Gastrocnemius medialis (tissue), 4 donors: ENCODE measurements around the gene TMUB1. TPM values are rescaled to one million over a fixed set of nuclear protein-coding genes. Genes with fewer than 3 reads are reported as not detected.

Source experiments
- ATAC-seq, 2 donors: fragments of 150-250 bp; one replicate each; pipeline ENCODE4 v1.9.1; 2016
- DNase-seq, 2 donors: peaks; one replicate each; pipeline ENCODE4 v3.0.0-alpha.2; 2019
- H3K27ac ChIP-seq, 4 donors: fragments of 200-600 bp; sonication (generic); 1 replicate in 1 of 4; 2 replicates in 3 of 4; pipeline ENCODE4 v1.5.1; 2016 to 2018; ENCODE audit warnings: mild to moderate bottlenecking in 2 of 4, moderate library complexity in 1 of 4
- H3K27me3 ChIP-seq, 3 donors: fragments of 200-600 bp; sonication (generic) in 2 of 3; 1 replicate in 1 of 3; 2 replicates in 2 of 3; pipeline versions ENCODE4 v1.5.1 to v1.6.0; 2016 to 2019; ENCODE audit warnings: mild to moderate bottlenecking in 1 of 3, moderate library complexity in 1 of 3
- H3K36me3 ChIP-seq, 2 donors: fragments of 200-600 bp; sonication (generic) in 1 of 2; one replicate each; pipeline ENCODE4 v1.5.1; 2017 to 2018
- H3K4me1 ChIP-seq, 2 donors: fragments of 200-600 bp; sonication (generic) in 1 of 2; one replicate each; pipeline ENCODE4 v1.5.1; 2016 to 2017; ENCODE audit warnings: mild to moderate bottlenecking in 2 of 2
- H3K4me3 ChIP-seq, 4 donors: fragments of 200-600 bp; sonication (generic) in 3 of 4; 1 replicate in 1 of 4; 2 replicates in 3 of 4; pipeline ENCODE4 v1.5.1; 2016 to 2019; ENCODE audit warnings: mild to moderate bottlenecking in 2 of 4
- H3K9me3 ChIP-seq, 3 donors: fragments of 200-600 bp; sonication (generic) in 2 of 3; 1 replicate in 1 of 3; 2 replicates in 2 of 3; pipeline ENCODE4 v1.5.1; 2016 to 2019
- CTCF ChIP-seq, 5 experiments: fragments of 450-650 bp in 3 of 5; fragments of 200-600 bp in 2 of 5; sonication (generic) in 2 of 5; IDR thresholded peaks in 4 of 5; conservative IDR thresholded peaks in 1 of 5; 1 replicate in 4 of 5; 2 replicates in 1 of 5; pipeline ENCODE4 v1.5.1; 2016 to 2019; ENCODE audit warnings: antibody characterized with exemption in 5 of 5, mild to moderate bottlenecking in 3 of 5, moderate library complexity in 3 of 5
- POLR2A ChIP-seq, 2 donors: fragments of 450-650 bp; IDR thresholded peaks; one replicate each; pipeline ENCODE4 v1.6.1; 2017; ENCODE audit warnings: antibody characterized with exemption in 2 of 2, mild to moderate bottlenecking in 2 of 2, moderate library complexity in 2 of 2
- in situ Hi-C, 4 donors: fragments of 200-750 bp; cut with MboI; loops; one replicate each; pipeline versions ENCODE4 v1.15.0 to v1.8.0; 2017; ENCODE audit warnings: low sequenced_read_pairs in 4 of 4
- intact Hi-C: fragments of 100-400 bp; cut with DNase I; formaldehyde crosslinking; loops from one replicate; pipeline ENCODE4 v1.15.1; 2023; ENCODE audit warnings: low total_unique reads
- total RNA-seq, 4 donors: library from RNA; depleted of rRNA; stranded (reverse); fragments of >200 nt; gene quantifications; one replicate each; pipeline versions ENCODE4 v1.1.0 to v1.2.3, GENCODE V29; 2016

TMUB1 gene
- total RNA-seq, 4 donors from 2014 or later = 55.5 to 137 (median 97.4) TPM

DNA sequence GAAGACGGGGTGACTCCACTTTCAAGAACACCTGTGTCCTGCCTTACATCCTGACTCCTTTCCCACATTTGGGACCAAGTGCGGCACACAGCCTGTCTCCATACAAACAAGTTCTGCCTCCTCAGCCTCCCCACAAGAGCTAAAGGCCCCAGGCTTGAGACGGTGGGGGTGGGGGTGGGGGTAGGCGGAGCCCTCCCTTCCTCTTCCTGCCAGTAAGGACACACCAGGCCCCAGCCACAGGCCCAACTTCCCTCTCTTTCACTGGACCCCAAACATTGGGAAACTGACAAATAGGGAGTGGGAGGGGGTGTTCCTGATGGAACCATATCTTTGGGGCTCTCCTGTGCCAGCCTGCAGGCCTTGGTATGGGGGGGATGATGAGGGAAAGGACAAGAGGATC, 30.2 kb downstream of the TMUB1 start:
- H3K36me3 ChIP-seq = no peaks in the 10 kb centered on the region
- intact Hi-C loops (no loop called here), in situ Hi-C loops (no loop called here)
- DNase-seq (no peak), ATAC-seq (no peak)
- no peak overlapping the region for H3K27ac ChIP-seq
- H3K27me3 ChIP-seq = peaks cover 0 to 8% (median 0%) of the 10 kb centered on the region in 3 donors
- peaks cover 8 to 14% of the 10 kb centered on the region in 2 donors for H3K4me1 ChIP-seq
- TF ChIP-seq CTCF (IDR thresholded peaks at IDR 0.05 in 4 of 5, conservative IDR thresholded peaks at IDR 0.05 in 1 of 5) = no peak
- no peak for TF ChIP-seq POLR2A (IDR thresholded peaks at IDR 0.05)
- H3K4me3 ChIP-seq = no peak overlapping the region
- no peaks in the 10 kb centered on the region for H3K9me3 ChIP-seq

DNA sequence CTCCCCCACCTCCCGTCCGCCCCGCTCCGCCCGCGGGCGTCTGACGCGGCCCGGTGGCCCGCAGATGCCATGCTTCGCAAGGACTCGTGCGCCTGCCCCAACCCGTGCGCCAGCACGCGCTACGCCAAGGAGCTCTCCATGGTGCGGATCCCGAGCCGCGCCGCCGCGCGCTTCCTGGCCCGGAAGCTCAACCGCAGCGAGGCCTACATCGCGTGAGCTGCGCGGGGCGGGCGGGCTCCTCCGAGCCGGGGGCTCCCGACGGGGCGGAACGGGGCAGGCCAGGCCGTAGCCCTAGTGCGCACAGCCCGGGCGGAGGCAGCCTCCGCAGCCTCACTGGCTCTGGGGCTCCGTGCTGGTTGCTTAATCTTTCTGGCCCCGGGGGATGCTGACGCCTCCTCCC, 32.2 kb downstream of the TMUB1 start:
- intact Hi-C loops (no loop called here), in situ Hi-C loops (no loop called here)
- peaks cover 0 to 8% (median 0%) of the 10 kb centered on the region in 3 donors for H3K27me3 ChIP-seq
- H3K4me3 ChIP-seq = no peak overlapping the region
- peak; percentile 16 to 37 for ATAC-seq
- H3K36me3 ChIP-seq = no peaks in the 10 kb centered on the region
- DNase-seq = no peak
- H3K27ac ChIP-seq = no peak overlapping the region
- H3K9me3 ChIP-seq = no peaks in the 10 kb centered on the region
- TF ChIP-seq POLR2A (IDR thresholded peaks at IDR 0.05) (no peak), CTCF (IDR thresholded peaks at IDR 0.05 in 4 of 5, conservative IDR thresholded peaks at IDR 0.05 in 1 of 5) (no peak)
- H3K4me1 ChIP-seq = peaks cover 0 to 6% of the 10 kb centered on the region in 2 donors

DNA sequence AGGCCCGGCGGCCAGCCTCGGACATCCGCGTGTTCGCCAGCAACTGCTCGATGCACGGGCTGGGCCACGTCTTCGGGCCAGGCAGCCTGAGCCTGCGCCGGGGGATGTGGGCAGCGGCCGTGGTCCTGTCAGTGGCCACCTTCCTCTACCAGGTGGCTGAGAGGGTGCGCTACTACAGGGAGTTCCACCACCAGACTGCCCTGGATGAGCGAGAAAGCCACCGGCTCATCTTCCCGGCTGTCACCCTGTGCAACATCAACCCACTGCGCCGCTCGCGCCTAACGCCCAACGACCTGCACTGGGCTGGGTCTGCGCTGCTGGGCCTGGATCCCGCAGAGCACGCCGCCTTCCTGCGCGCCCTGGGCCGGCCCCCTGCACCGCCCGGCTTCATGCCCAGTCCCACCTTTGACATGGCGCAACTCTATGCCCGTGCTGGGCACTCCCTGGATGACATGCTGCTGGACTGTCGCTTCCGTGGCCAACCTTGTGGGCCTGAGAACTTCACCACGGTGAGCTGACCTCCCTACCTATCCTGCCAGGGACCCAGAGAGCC, 34.3 kb downstream of the TMUB1 start:
- TF ChIP-seq CTCF (IDR thresholded peaks at IDR 0.05 in 4 of 5, conservative IDR thresholded peaks at IDR 0.05 in 1 of 5) (no peak), POLR2A (IDR thresholded peaks at IDR 0.05) (no peak)
- DNase-seq = no peak
- H3K27ac ChIP-seq = no peak overlapping the region
- no peak overlapping the region for H3K4me3 ChIP-seq
- no peaks in the 10 kb centered on the region for H3K9me3 ChIP-seq
- ATAC-seq = no peak
- intact Hi-C loops = no loop called here
- peaks cover 0 to 8% of the 10 kb centered on the region in 2 donors for H3K36me3 ChIP-seq
- in situ Hi-C loops = loop anchor here in 1 of 4 donors (10.0 kb wide), 1 partner anchor 56 kb away; no protein-coding TSS in a partner anchor
- H3K4me1 ChIP-seq = peaks cover 0 to 6% of the 10 kb centered on the region in 2 donors
- H3K27me3 ChIP-seq = peaks cover 0 to 8% (median 0%) of the 10 kb centered on the region in 3 donors

- H3K27me3 ChIP-seq = peaks cover 0 to 8% (median 0%) of the 10 kb centered on the region in 3 donors
- no peak for DNase-seq
Measured at GRCh38 chr7:151047976-151048815, 35.1 kb downstream of the TMUB1 start, which contains the start of gene ASIC3. Gene ASIC3 (plus strand): TSS chr7:151048531. CDS start chr7:151048886, 355 bp downstream.

More at GRCh38 chr7:151047976-151048815, 35.1 kb downstream of the TMUB1 start, which contains the start of gene ASIC3:
- Histone ChIP-seq H3K27ac (no peak within 1 kb of the TSS), H3K9me3 (no peaks in the 10 kb centered on the region), H3K4me1 (peaks cover 0 to 6% of the 10 kb centered on the region in 2 donors), H3K4me3 (no peak within 1 kb of the TSS), H3K36me3 (peaks cover 0 to 12% of the 10 kb centered on the region in 2 donors)
- TF ChIP-seq CTCF (IDR thresholded peaks at IDR 0.05 in 4 of 5, conservative IDR thresholded peaks at IDR 0.05 in 1 of 5) = no peak
- intact Hi-C loops = no loop called here
- no peak for ATAC-seq
- in situ Hi-C loops = loop anchor here in 1 of 4 donors (10.0 kb wide), 1 partner anchor 57 kb away; no protein-coding TSS in a partner anchor
